Activated CD4-positive, alpha-beta T cell treated with anti-CD3 and anti-CD28 coated beads for 36 hours (primary cell): ENCODE measurements around the gene ZNF335. TPM values are rescaled to one million over a fixed set of nuclear protein-coding genes. Genes with fewer than 3 reads are reported as not detected.
"Not testable (repeated sequence)": the region's sequence is repeated elsewhere in the genome, so short reads cannot be mapped to it uniquely, and the experiment has no call there.

Experiments
- ATAC-seq: fragments of 200-7000 bp; cut with Tn5 transposase; one replicate; pipeline ENCODE4 v1.10.0; 2021; ENCODE audit warnings: mild to moderate bottlenecking, moderate library complexity
- CTCF ChIA-PET: fragments of 350-600 bp; sonication (Branson Sonifier 250); formaldehyde crosslinking; loops from one replicate; lab custom pipeline; 2021; ENCODE audit warnings: antibody characterized with exemption; lab: Charles Lee
- POLR2A ChIA-PET: fragments of 350-600 bp; sonication (Branson Sonifier 250); formaldehyde crosslinking; loops from one replicate; lab custom pipeline; 2021; ENCODE audit warnings: antibody characterized with exemption, inconsistent platforms; lab: Charles Lee
- DNase-seq: peaks from one replicate; pipeline ENCODE4 v3.0.0-alpha.2; 2020
- H3K27ac Mint-ChIP-seq: one replicate; pipeline ENCODE4 v1.8.0; 2021; ENCODE audit warnings: mixed read lengths
- H3K27me3 Mint-ChIP-seq: one replicate; pipeline ENCODE4 v1.8.0; 2021; ENCODE audit warnings: mixed read lengths
- H3K36me3 Mint-ChIP-seq: one replicate; pipeline ENCODE4 v1.8.0; 2021; ENCODE audit warnings: low read depth, mixed read lengths
- H3K4me1 Mint-ChIP-seq: one replicate; pipeline ENCODE4 v1.8.0; 2021; ENCODE audit warnings: mixed read lengths
- H3K4me3 Mint-ChIP-seq: one replicate; pipeline ENCODE4 v1.8.0; 2021; ENCODE audit warnings: mild to moderate bottlenecking, moderate library complexity, mixed read lengths
- H3K9me3 Mint-ChIP-seq: one replicate; pipeline ENCODE4 v1.8.0; 2021; ENCODE audit warnings: low read depth, mixed read lengths
- intact Hi-C, 2 experiments: fragments of 100-400 bp; cut with DNase I in 1 of 2; cut with micrococcal nuclease in 1 of 2; formaldehyde crosslinking; loops; one replicate each; pipeline versions ENCODE4 v1.14.2 to v1.15.1; 2022 to 2024; cut with DNase I, micrococcal nuclease
- total RNA-seq, 2 experiments: library from RNA; stranded (reverse); gene quantifications; one replicate each; pipeline ENCODE4 v1.2.3, GENCODE V29; 2021

Gene ZNF335
- total RNA-seq, 2 experiments from 2014 or later = 27.4 to 28.9 TPM

- Mint-ChIP-seq H3K9me3 (no peaks in the 10 kb centered on the region), H3K36me3 (no peaks in the 10 kb centered on the region), H3K4me3 (no peak overlapping the region), H3K27me3 (peaks cover 9% of the 10 kb centered on the region), H3K4me1 (peaks cover 16% of the 10 kb centered on the region), H3K27ac (no peak overlapping the region)
- ATAC-seq (no peak), DNase-seq (no peak)
- ChIA-PET CTCF (interaction anchor here (1.5 kb wide), 2 partner anchors 50 to 111 kb away, joined by 3 to 4 read pairs; no protein-coding TSS in a partner anchor), POLR2A (no interaction called here)
- intact Hi-C loops = no loop called here
Observed at GRCh38 chr20:45909336-45909808, 62.6 kb downstream of the ZNF335 start.

GRCh38 chr20:45908084-45908483 lies 63.9 kb downstream of the ZNF335 start:
- Mint-ChIP-seq H3K4me1 (peaks cover 16% of the 10 kb centered on the region), H3K27ac (no peak overlapping the region), H3K36me3 (no peaks in the 10 kb centered on the region), H3K4me3 (no peak overlapping the region), H3K27me3 (peaks cover 4% of the 10 kb centered on the region), H3K9me3 (no peaks in the 10 kb centered on the region)
- intact Hi-C loops = no loop called here
- ATAC-seq = no peak
- ChIA-PET POLR2A (no interaction called here), CTCF (interaction anchor here (1.0 kb wide), 1 partner anchor 15 kb away, joined by 3 read pairs; no protein-coding TSS in a partner anchor)
- no peak for DNase-seq

- H3K27me3 Mint-ChIP-seq = peaks cover 2% of the 10 kb centered on the region
- ChIA-PET POLR2A (no interaction called here), CTCF (interaction anchor here (1.0 kb wide), 1 partner anchor 15 kb away, joined by 3 read pairs; no protein-coding TSS in a partner anchor)
- DNase-seq = no peak
- H3K36me3 Mint-ChIP-seq = no peaks in the 10 kb centered on the region
- H3K4me1 Mint-ChIP-seq = peaks cover 13% of the 10 kb centered on the region
- no peaks in the 10 kb centered on the region for H3K9me3 Mint-ChIP-seq
- ATAC-seq = no peak
- intact Hi-C loops = no loop called here
- no peak overlapping the region for H3K4me3 Mint-ChIP-seq
- H3K27ac Mint-ChIP-seq = no peak overlapping the region
Observed at GRCh38 chr20:45907219-45907948, 64.6 kb downstream of the ZNF335 start.

GRCh38 chr20:45905505-45906079 lies 66.4 kb downstream of the ZNF335 start:
- CTCF ChIA-PET = interaction anchor here (0.7 to 1.0 kb wide), 4 partner anchors 18 to 109 kb away, joined by 3 to 4 read pairs (median 3); no protein-coding TSS in a partner anchor
- intact Hi-C loops = no loop called here
- H3K4me3 Mint-ChIP-seq = no peak overlapping the region
- H3K27ac Mint-ChIP-seq = no peak overlapping the region
- no peaks in the 10 kb centered on the region for H3K36me3 Mint-ChIP-seq
- no peaks in the 10 kb centered on the region for H3K27me3 Mint-ChIP-seq
- DNase-seq (no peak), ATAC-seq (no peak)
- H3K4me1 Mint-ChIP-seq = peaks cover 2% of the 10 kb centered on the region
- H3K9me3 Mint-ChIP-seq = no peaks in the 10 kb centered on the region
- POLR2A ChIA-PET = interaction anchor here (0.5 to 0.6 kb wide), 2 partner anchors 109 to 211 kb away, joined by 7 read pairs; no protein-coding TSS in a partner anchor

GRCh38 chr20:45904583-45905504 lies 67.2 kb downstream of the ZNF335 start:
- Mint-ChIP-seq H3K9me3 (no peaks in the 10 kb centered on the region), H3K27me3 (no peaks in the 10 kb centered on the region), H3K4me1 (no peaks in the 10 kb centered on the region), H3K27ac (no peak overlapping the region), H3K36me3 (no peaks in the 10 kb centered on the region), H3K4me3 (no peak overlapping the region)
- ATAC-seq (no peak), DNase-seq (no peak)
- ChIA-PET CTCF (interaction anchor here (0.7 to 1.0 kb wide), 4 partner anchors 19 to 109 kb away, joined by 3 to 4 read pairs (median 3); no protein-coding TSS in a partner anchor), POLR2A (interaction anchor here (0.5 kb wide), 1 partner anchor 212 kb away, joined by 7 read pairs; no protein-coding TSS in a partner anchor)
- intact Hi-C loops = no loop called here

GRCh38 chr20:45902199-45902701 lies 69.8 kb downstream of the ZNF335 start:
- Mint-ChIP-seq H3K4me3 (no peak overlapping the region), H3K27me3 (no peaks in the 10 kb centered on the region), H3K9me3 (no peaks in the 10 kb centered on the region), H3K27ac (no peak overlapping the region), H3K4me1 (no peaks in the 10 kb centered on the region), H3K36me3 (peaks cover 2% of the 10 kb centered on the region)
- ChIA-PET CTCF (interaction anchor here (0.5 to 1.1 kb wide), 3 partner anchors 22 to 99 kb away, joined by 3 read pairs; no protein-coding TSS in a partner anchor), POLR2A (interaction anchor here (0.7 kb wide), 1 partner anchor 33 kb away, joined by 3 read pairs; no protein-coding TSS in a partner anchor)
- no peak for DNase-seq
- intact Hi-C loops = no loop called here
- no peak for ATAC-seq

- H3K36me3 Mint-ChIP-seq, H3K9me3 Mint-ChIP-seq, H3K4me3 Mint-ChIP-seq, H3K4me1 Mint-ChIP-seq, DNase-seq, POLR2A ChIA-PET, intact Hi-C loops, H3K27ac Mint-ChIP-seq, ATAC-seq, H3K27me3 Mint-ChIP-seq: not testable (repeated sequence)
- CTCF ChIA-PET = interaction anchor here (1.1 kb wide), 1 partner anchor 76 kb away, joined by 3 read pairs; no protein-coding TSS in a partner anchor
Observed at GRCh38 chr20:45901332-45901731, 70.7 kb downstream of the ZNF335 start.

GRCh38 chr20:45899046-45899835 lies 72.8 kb downstream of the ZNF335 start:
- no peaks in the 10 kb centered on the region for H3K4me1 Mint-ChIP-seq
- no peak for ATAC-seq
- no peaks in the 10 kb centered on the region for H3K27me3 Mint-ChIP-seq
- H3K36me3 Mint-ChIP-seq = peaks cover 9% of the 10 kb centered on the region
- H3K9me3 Mint-ChIP-seq = no peaks in the 10 kb centered on the region
- POLR2A ChIA-PET = interaction anchor here (0.5 kb wide), 1 partner anchor 144 kb away, joined by 7 read pairs; no protein-coding TSS in a partner anchor
- no peak for DNase-seq
- no peak overlapping the region for H3K4me3 Mint-ChIP-seq
- no peak overlapping the region for H3K27ac Mint-ChIP-seq
- intact Hi-C loops = no loop called here
- CTCF ChIA-PET = no interaction called here
